NCI-H2081 (cell line): Measurements from ENCODE around the gene IMMP2L.
"Not testable (repeated sequence)": the region's sequence is repeated elsewhere in the genome, so short reads cannot be mapped to it uniquely, and the experiment has no call there.

Source experiments
- DNase-seq, 2 experiments: peaks; one replicate each; lab custom pipeline; 2025; lab: John Stamatoyannopoulos, UW

Gene IMMP2L

GRCh38 chr7:110721395-110721794, 840.9 kb downstream of the IMMP2L start:
- no peak for DNase-seq

DNA sequence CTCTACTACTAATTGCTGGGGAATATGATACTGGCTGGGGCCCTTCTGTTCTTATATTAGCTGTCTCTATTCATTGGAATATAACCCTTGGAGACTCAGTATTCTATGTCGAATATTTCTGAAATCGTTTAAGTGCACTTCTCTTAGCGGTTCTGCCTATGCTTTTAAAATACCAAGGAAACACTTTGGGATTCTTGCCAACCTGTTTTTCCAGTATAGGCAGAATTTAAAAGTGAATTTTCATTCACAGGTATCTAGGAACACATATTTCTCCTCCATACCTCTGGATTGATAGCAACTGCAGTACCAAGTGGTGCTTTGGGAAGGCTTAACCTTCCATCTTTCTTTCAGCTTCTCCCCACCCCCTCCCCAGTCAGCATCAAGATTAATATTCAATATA, 841.7 kb downstream of the IMMP2L start:
- DNase-seq: no peak

DNA sequence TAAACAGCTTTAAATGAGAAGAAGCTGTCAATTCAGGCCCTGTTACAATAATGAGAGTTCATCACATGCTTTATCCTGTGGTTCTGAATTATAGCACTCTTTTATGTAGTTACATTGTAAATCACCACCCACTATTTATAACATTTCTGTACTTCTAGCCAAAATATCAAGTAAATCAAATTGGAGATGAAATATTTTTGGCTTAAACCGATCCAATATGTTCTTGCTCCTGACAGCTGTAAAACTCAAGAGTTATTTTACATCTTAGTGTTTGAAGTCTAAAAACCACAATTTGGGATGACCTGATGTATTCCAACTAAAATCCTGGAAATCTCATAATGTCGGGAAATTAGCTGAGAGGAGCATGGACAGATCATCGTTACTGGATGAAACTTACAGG, 842.6 kb downstream of the IMMP2L start:
- DNase-seq: no peak

- DNase-seq: no peak
These were observed 843.6 kb downstream of the IMMP2L start for GRCh38 chr7:110718503-110719205.

- DNase-seq: no peak
These were observed 858.1 kb downstream of the IMMP2L start for GRCh38 chr7:110704225-110704624.

DNA sequence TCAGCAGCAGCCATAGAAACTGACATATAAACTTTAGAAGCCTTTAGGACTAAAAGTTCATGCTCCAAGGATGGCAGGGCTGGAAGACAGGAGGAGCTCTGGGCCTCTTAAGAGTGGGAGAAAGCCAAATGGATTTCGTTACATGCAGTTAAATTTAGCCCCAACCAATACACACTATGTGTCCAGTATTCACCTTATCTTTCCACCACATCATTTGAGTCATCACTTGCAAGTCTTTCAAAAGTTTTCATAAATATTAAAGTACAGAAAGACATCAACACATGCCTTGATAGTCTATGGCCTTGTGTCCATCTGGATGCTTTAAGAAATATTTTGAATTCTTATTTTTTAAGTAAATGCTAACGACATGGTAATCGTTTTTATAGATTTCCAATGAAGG, 863.7 kb downstream of the IMMP2L start:
- no peak for DNase-seq

DNA sequence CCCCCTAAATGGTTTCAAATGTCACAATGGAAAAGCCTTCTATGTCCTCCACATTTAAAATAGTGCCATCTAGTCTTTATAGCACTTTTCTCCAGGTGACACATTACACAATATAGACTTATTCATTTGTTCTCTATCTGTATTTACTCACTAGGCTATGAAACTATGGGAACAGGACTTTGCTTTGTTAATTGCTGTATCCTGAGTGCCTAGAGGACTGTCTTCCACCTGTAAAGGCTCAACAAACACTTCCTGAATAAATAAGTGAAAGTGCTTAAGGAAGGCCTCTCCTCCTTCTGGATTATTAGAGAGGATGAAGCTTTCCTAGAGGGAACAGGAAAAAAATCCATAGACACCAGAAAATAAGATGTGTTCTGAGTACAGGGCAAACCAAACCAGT, 868.9 kb downstream of the IMMP2L start:
- peak in 1 of 2 experiments; percentile 42 for DNase-seq

DNA sequence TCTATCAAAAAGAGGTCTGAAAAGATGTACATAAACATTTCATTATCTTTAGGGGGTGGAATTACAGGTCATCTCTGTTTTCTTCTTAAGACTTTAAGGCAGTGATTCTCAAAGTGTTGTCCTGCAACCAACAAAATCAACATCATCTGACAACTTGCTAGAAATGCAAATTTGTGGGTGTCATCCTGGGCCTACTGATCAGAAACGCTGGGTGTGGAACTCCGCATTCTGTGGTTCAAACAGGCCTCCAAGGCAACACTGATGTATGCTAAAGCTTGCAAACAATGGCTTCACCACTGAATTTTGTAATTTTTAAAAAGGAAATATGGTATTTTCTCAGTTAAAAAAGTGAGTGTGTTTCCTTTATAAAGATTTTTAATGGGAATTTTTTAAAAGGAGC, 873.4 kb downstream of the IMMP2L start:
- no peak for DNase-seq

GRCh38 chr7:110685899-110686298, 876.4 kb downstream of the IMMP2L start:
- DNase-seq: no peak

- DNase-seq: no peak
These were observed 880.4 kb downstream of the IMMP2L start for GRCh38 chr7:110681941-110682340.

DNA sequence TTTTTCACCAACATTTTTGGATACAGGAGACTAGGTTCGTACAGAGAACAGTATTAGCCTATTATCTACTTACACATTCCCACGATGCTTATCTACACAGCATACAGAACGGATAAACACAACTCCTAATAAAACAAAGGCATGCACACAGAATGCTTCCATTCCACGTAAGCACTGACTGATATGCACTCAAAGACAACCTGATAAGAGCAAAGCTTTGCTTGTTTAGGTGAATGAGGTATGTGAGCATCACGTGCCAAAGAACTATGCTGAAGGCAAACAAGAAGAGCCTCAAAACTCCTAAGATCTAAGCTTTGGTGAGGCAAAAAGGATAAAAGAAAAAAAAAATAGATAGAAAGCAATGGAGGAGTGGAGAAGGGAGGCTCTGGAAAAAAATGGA, 884.9 kb downstream of the IMMP2L start:
- DNase-seq: no peak

- DNase-seq: no peak
These were observed 885.5 kb downstream of the IMMP2L start for GRCh38 chr7:110676785-110677184.

DNA sequence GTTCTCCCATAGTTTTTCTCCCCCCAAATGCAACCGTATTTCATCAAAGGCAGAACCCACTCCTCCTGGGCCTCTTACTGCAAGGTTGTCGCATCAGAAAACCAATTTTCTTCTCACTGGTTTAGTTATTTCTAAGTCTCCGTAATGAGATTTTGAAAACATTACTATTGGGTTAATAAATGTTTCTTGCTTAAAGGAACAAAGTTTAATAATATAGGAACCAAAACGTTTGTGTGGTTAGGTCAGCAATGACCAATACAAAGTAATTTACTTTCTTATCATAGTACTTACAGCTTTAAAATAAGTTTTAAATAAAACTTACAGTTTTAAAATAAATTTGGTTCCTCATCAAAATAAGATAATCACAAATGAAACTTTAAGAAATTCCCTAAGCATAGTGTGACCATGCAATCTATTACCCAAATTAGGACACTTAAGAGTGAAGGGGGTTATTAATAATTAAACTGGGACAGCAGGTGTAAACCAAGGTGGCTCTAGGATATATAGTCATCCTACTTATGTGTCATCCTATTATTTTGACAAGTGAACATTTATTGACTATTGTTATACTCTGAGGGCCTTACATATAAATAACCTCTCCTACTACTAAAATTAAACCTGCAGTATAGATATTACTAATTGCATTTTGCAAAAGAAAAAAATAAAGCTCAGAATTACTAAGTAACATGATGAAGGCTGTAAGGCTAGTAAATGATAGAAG, 886.7 kb downstream of the IMMP2L start:
- no peak for DNase-seq

GRCh38 chr7:110673148-110673547, 889.1 kb downstream of the IMMP2L start:
- DNase-seq: no peak

GRCh38 chr7:110669410-110669809, 892.9 kb downstream of the IMMP2L start:
- DNase-seq: no peak

DNA sequence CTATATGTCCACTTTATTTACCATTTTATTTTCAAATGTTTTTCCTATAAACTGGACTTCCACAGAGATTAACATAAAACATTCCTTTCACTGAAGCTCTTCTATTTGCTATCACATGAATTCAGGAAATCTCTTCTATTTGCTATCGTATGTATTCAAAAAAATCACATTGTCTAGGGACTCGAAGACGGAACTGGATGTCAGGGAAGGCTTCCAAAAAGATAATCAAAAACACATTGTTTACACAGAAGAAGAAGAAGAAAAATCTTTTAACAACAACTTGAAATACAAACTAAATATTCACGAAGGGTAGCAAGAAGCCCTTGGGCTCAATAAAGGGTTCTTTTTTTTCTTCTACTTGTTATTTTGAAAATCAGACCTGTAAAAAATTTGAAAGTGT, 897.5 kb downstream of the IMMP2L start:
- no peak for DNase-seq

DNA sequence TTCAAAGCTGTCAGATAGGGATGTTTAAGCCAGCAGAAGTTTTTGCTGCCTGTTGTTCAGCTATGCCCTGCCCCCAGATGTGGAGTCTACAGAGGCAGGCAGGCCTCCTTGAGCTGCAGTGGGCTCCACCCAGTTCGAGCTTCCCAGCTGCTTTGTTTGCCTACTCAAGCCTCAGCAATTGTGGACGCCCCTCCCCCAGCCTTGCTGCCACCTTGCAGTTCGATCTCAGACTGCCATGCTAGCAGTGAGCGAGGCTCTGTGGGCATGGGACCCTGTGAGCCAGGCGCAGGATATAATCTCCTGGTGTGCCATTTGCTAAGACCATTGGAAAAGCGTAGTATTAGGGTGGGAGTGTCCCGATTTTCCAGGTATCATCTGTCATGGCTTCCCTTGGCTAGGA, 901.7 kb downstream of the IMMP2L start:
- DNase-seq: not testable (repeated sequence)

GRCh38 chr7:110650328-110650727, 912.0 kb downstream of the IMMP2L start:
- no peak for DNase-seq

DNA sequence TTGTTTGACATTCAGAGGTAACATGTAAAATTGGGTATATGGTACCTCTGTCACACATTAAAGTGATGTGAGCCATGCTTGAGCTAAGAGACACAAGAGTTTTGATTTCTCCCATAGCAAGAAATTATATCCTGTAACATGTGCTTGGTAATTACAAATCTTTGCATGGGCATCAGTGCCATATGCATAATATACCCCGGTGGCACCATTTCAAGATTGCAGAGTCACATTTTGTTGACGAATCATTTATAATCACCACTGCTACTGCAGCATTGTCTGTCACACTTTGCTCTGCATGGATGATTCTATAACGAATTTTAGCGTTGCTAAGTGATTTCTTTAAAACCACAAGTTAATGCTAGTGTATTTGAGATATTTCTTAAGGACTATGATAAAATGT, 915.0 kb downstream of the IMMP2L start:
- DNase-seq: no peak

DNA sequence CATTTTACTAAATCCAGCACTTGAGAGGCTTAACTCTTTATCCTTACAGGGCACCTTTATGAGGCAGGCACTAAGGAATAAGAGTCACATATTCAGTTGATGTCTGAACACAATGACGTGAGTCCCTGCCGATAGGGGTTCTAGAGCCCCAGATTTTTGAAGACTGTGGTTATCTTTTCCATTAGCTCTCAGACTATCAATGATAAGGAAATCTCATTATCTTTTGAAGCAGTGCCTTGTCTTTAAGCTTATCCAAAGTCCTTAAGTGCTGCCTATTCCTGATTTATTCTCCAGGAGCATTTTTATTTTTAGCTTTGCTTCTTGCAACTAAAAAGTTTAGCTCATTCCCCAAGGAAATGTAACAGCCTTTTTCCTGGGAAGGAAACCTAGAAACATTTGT, 915.5 kb downstream of the IMMP2L start:
- no peak for DNase-seq

- no peak for DNase-seq
These were observed 916.7 kb downstream of the IMMP2L start for GRCh38 chr7:110645616-110646015.

GRCh38 chr7:110645060-110645459, 917.2 kb downstream of the IMMP2L start:
- no peak for DNase-seq

- DNase-seq: no peak
These were observed 925.0 kb downstream of the IMMP2L start for GRCh38 chr7:110637252-110637651.

- DNase-seq: no peak
These were observed 929.0 kb downstream of the IMMP2L start for GRCh38 chr7:110633313-110633712.
